Neural cell (in vitro differentiated cells): ENCODE data around the gene ADI1. TPM values are rescaled to one million over a fixed set of nuclear protein-coding genes. Genes with fewer than 3 reads are reported as not detected.

Source experiments
- H2AFZ ChIP-seq: fragments of 200-600, 300-800 bp; sonication (generic), shearing (Covaris generic); 2 replicates; pipeline ENCODE4 v1.6.0; 2014; ENCODE audit warnings: low read depth, mild to moderate bottlenecking, antibody characterized with exemption, low read length, moderate library complexity
- H3F3A ChIP-seq: fragments of 200-600 bp; shearing (Covaris generic); 2 replicates; pipeline ENCODE4 v1.6.1; 2016; ENCODE audit warnings: mild to moderate bottlenecking, moderate library complexity, mixed read lengths, antibody characterized with exemption, low read length; ENCODE audit not compliant: insufficient read depth, poor library complexity, severe bottlenecking
- H3K27ac ChIP-seq: fragments of 200-600, 300-800 bp; sonication (generic), shearing (Covaris generic); 2 replicates; pipeline ENCODE4 v1.5.1; 2014; ENCODE audit warnings: mild to moderate bottlenecking, low read length, moderate library complexity
- H3K27me3 ChIP-seq: fragments of 300-800, 200-600 bp; sonication (generic), shearing (Covaris generic); 2 replicates; pipeline ENCODE4 v1.6.0; 2014; ENCODE audit warnings: mild to moderate bottlenecking, low read depth, low read length, moderate library complexity; ENCODE audit not compliant: insufficient read depth
- H3K36me3 ChIP-seq: fragments of 300-800, 200-600 bp; sonication (generic), shearing (Covaris generic); 2 replicates; pipeline ENCODE4 v1.5.1; 2014; ENCODE audit warnings: mild to moderate bottlenecking, antibody characterized with exemption, low read length, moderate library complexity; ENCODE audit not compliant: insufficient read depth
- H3K4me2 ChIP-seq: fragments of 300-800, 200-600 bp; sonication (generic), shearing (Covaris generic); 2 replicates; pipeline ENCODE4 v1.6.0; 2014; ENCODE audit warnings: mild to moderate bottlenecking, low read length
- H3K4me3 ChIP-seq: fragments of 300-800, 200-600 bp; sonication (generic), shearing (Covaris generic); 2 replicates; pipeline ENCODE4 v1.5.1; 2014; ENCODE audit warnings: mild to moderate bottlenecking, low read length, moderate library complexity
- H3K79me2 ChIP-seq: fragments of 200-600 bp; shearing (Covaris generic); replicated peaks from 2 replicates; pipeline ENCODE4 v1.6.0; 2014; ENCODE audit warnings: mild to moderate bottlenecking, low read length, moderate library complexity; ENCODE audit not compliant: insufficient read depth
- H3K9ac ChIP-seq: fragments of 300-800, 200-600 bp; sonication (generic), shearing (Covaris generic); 2 replicates; pipeline ENCODE4 v1.6.1; 2016; ENCODE audit warnings: mild to moderate bottlenecking, low read length, mixed read lengths
- H3K9me2 ChIP-seq: fragments of 200-600 bp; shearing (Covaris generic); 2 replicates; pipeline ENCODE4 v1.6.1; 2016; ENCODE audit warnings: mild to moderate bottlenecking, low read length, mixed read lengths; ENCODE audit not compliant: insufficient read depth
- H3K9me3 ChIP-seq: fragments of 200-600, 300-800 bp; sonication (generic), shearing (Covaris generic); 2 replicates; pipeline ENCODE4 v1.6.1; 2016; ENCODE audit warnings: mild to moderate bottlenecking, mixed run types, low read length, moderate library complexity, mixed read lengths
- H4K20me1 ChIP-seq: fragments of 200-600 bp; shearing (Covaris generic); 2 replicates; pipeline ENCODE4 v1.6.1; 2016; ENCODE audit warnings: mild to moderate bottlenecking, mixed run types; ENCODE audit not compliant: insufficient read depth
- CTCF ChIP-seq: fragments of 450-650 bp; IDR thresholded peaks from 2 replicates; pipeline ENCODE4 v1.5.1; 2014; ENCODE audit warnings: antibody characterized with exemption, mild to moderate bottlenecking, moderate library complexity; ENCODE audit not compliant: poor library complexity, severe bottlenecking
- EP300 ChIP-seq: fragments of 450-650 bp; conservative IDR thresholded peaks from 2 replicates; pipeline ENCODE4 v1.6.1; 2014; ENCODE audit warnings: antibody characterized with exemption, mild to moderate bottlenecking, moderate library complexity; ENCODE audit not compliant: poor library complexity, severe bottlenecking
- EZH2 ChIP-seq: fragments of 200-600, 300-800 bp; shearing (Covaris generic), sonication (generic); IDR thresholded peaks from 2 replicates; pipeline ENCODE4 v1.6.1; 2014; ENCODE audit warnings: antibody characterized with exemption, low read length, borderline replicate concordance, mild to moderate bottlenecking; ENCODE audit not compliant: insufficient read depth, poor library complexity, severe bottlenecking
- MXI1 ChIP-seq: fragments of 450-650 bp; conservative IDR thresholded peaks from 2 replicates; pipeline ENCODE4 v1.6.1; 2014; ENCODE audit warnings: antibody characterized with exemption, mild to moderate bottlenecking; ENCODE audit not compliant: poor library complexity, severe bottlenecking
- POLR2AphosphoS5 ChIP-seq: IDR thresholded peaks from 2 replicates; pipeline ENCODE4 v1.6.1; 2012
- RAD21 ChIP-seq: fragments of 450-650 bp; conservative IDR thresholded peaks from 2 replicates; pipeline ENCODE4 v1.6.1; 2014; ENCODE audit warnings: antibody characterized with exemption, mild to moderate bottlenecking, moderate library complexity
- REST ChIP-seq: IDR thresholded peaks from 2 replicates; pipeline ENCODE4 v1.6.1; 2012; ENCODE audit warnings: borderline replicate concordance
- SMC3 ChIP-seq: fragments of 450-650 bp; conservative IDR thresholded peaks from 2 replicates; pipeline ENCODE4 v1.6.1; 2014; ENCODE audit warnings: antibody characterized with exemption, mild to moderate bottlenecking, moderate library complexity; ENCODE audit not compliant: poor library complexity
- TAF1 ChIP-seq: IDR thresholded peaks from 2 replicates; pipeline ENCODE4 v1.6.1; 2012; ENCODE audit warnings: low read depth
- polyA plus RNA-seq: library from polyadenylated mRNA; depleted of rRNA; stranded (reverse); fragments of >200 nt; gene quantifications from 2 replicates; pipeline ENCODE4 v1.2.3, GENCODE V29; 2014

The ADI1 gene
- polyA plus RNA-seq, 1 donor from 2014 or later = 23.9 TPM

GRCh38 chr2:3490191-3491170 lies 28.9 kb downstream of the ADI1 start:
- Histone ChIP-seq H3K27ac (no peak overlapping the region), H3K9ac (no peak overlapping the region), H4K20me1 (no peaks in the 10 kb centered on the region)

GRCh38 chr2:3489764-3490115 lies 29.6 kb downstream of the ADI1 start:
- Histone ChIP-seq H3K9ac (no peak overlapping the region), H3K79me2 (no peaks in the 10 kb centered on the region), H3K9me3 (no peaks in the 10 kb centered on the region), H3K4me3 (no peak overlapping the region), H4K20me1 (no peaks in the 10 kb centered on the region), H3K27me3 (no peaks in the 10 kb centered on the region), H3K4me2 (no peak overlapping the region), H3K36me3 (no peaks in the 10 kb centered on the region), H3F3A (no peaks in the 10 kb centered on the region), H2AFZ (no peak overlapping the region), H3K9me2 (no peaks in the 10 kb centered on the region), H3K27ac (no peak overlapping the region)
- TF ChIP-seq EZH2 = no peak
- no peak for TF ChIP-seq REST
- no peak for TF ChIP-seq SMC3
- no peak for TF ChIP-seq CTCF
- no peak for TF ChIP-seq POLR2AphosphoS5
- no peak for TF ChIP-seq TAF1
- no peak for TF ChIP-seq EP300
- TF ChIP-seq MXI1 = no peak
- no peak for TF ChIP-seq RAD21

More at GRCh38 chr2:3490191-3491170, 28.9 kb downstream of the ADI1 start:
- H3K9me2 ChIP-seq = no peaks in the 10 kb centered on the region
- no peaks in the 10 kb centered on the region for H3K79me2 ChIP-seq
- H3K36me3 ChIP-seq = no peaks in the 10 kb centered on the region
- no peak overlapping the region for H2AFZ ChIP-seq
- no peaks in the 10 kb centered on the region for H3K27me3 ChIP-seq
- TF ChIP-seq REST = no peak
- no peak for TF ChIP-seq MXI1
- no peak for TF ChIP-seq EP300
- TF ChIP-seq SMC3 = no peak
- no peak overlapping the region for H3K4me2 ChIP-seq
- no peak overlapping the region for H3K4me3 ChIP-seq
- H3K9me3 ChIP-seq = no peaks in the 10 kb centered on the region
- H3F3A ChIP-seq = no peaks in the 10 kb centered on the region
